Muscle of leg (tissue), 11 donors: ENCODE results near the gene SNRNP200. TPM values are rescaled to one million over a fixed set of nuclear protein-coding genes. Genes with fewer than 3 reads are reported as not detected.
A peak's percentile ranks its signal among the peaks of the same experiment; 100 is the strongest.
"Not testable (repeated sequence)": the region's sequence is repeated elsewhere in the genome, so short reads cannot be mapped to it uniquely, and the experiment has no call there.

ENCODE experiments used
- DNase-seq: peaks from one replicate; pipeline ENCODE4 v3.0.0; 2013
- H3K27ac ChIP-seq: one replicate; pipeline ENCODE4 v1.5.1; 2013; ENCODE audit warnings: mild to moderate bottlenecking, low read length, control low read depth
- H3K27me3 ChIP-seq: one replicate; pipeline ENCODE4 v1.6.1; 2013; ENCODE audit warnings: low read length; ENCODE audit not compliant: control insufficient read depth, insufficient read depth
- H3K36me3 ChIP-seq: one replicate; pipeline ENCODE4 v1.6.1; 2013; ENCODE audit warnings: low read length; ENCODE audit not compliant: control insufficient read depth, insufficient read depth
- H3K4me1 ChIP-seq: one replicate; pipeline ENCODE4 v1.6.1; 2013; ENCODE audit warnings: low read length; ENCODE audit not compliant: control insufficient read depth, insufficient read depth
- H3K4me3 ChIP-seq: one replicate; pipeline ENCODE4 v1.5.1; 2013; ENCODE audit warnings: low read length, control low read depth
- H3K9me3 ChIP-seq: replicated peaks from 2 replicates; pipeline ENCODE4 v1.6.1; 2013; ENCODE audit warnings: low read depth, low read length; ENCODE audit not compliant: control insufficient read depth
- WGBS: methylation state at CpG from one replicate; pipeline ENCODE4 v1.1.5; 2013; ENCODE audit warnings: missing lambda C conversion rate; ENCODE audit not compliant: insufficient coverage; 5-methylcytosine and 5-hydroxymethylcytosine counted together
- polyA plus RNA-seq, 8 donors: library from polyadenylated mRNA; unstranded; fragments of 120-200 nt; gene quantifications; one replicate each; pipeline versions ENCODE4 v1.2.1 to v1.2.3, GENCODE V29; 2013; ENCODE audit warnings: inconsistent platforms in 1 of 8, low replicate concordance in 1 of 8; ENCODE audit not compliant: insufficient read length in 8 of 8, insufficient read depth in 1 of 8
- total RNA-seq: library from RNA; stranded (reverse); fragments of 120-200 nt; gene quantifications from one replicate; pipeline ENCODE4 v1.2.4, GENCODE V29; 2013

Gene SNRNP200
- total and polyA plus RNA-seq, 9 donors, result 41.9 to 106 (median 97.3) TPM

- WGBS, result 0% methylated on average over 42 of the region's 49 CpGs
- Histone ChIP-seq H3K4me1 (peaks cover 32% of the 10 kb centered on the region), H3K27me3 (no peaks in the 10 kb centered on the region), H3K36me3 (peaks cover 45% of the 10 kb centered on the region), H3K4me3 (peak overlapping the region; percentile 99), H3K9me3 (no peaks in the 10 kb centered on the region), H3K27ac (peak overlapping the region; percentile 93)
- peak; percentile 60 for DNase-seq
These were observed 40.0 kb downstream of the SNRNP200 start for GRCh38 chr2:96265349-96265839.

GRCh38 chr2:96264656-96265348 is 40.5 kb downstream of the SNRNP200 start:
- peak; percentile 55 for DNase-seq
- H3K36me3 ChIP-seq, result peaks cover 44% of the 10 kb centered on the region

DNA sequence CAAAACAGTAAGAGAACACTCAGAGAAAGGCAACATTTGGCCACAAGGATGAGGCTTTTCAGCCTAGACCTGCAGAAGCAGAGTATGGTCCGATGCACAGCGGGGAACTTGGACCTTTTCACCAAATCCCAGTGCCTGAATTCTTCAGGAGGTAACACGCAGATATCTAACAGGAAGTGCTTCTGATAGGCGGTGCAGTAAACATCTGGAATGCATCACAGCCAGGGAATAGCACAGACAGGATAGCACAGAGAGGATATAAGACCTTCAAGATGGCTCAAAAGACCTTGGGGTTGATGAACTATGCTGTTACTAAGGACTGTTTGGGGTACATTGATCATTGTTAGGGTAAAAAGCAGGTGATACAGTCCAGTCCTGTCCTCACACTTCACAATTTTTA is 41.3 kb downstream of the SNRNP200 start:
- Histone ChIP-seq H3K9me3 (no peaks in the 10 kb centered on the region), H3K27me3 (no peaks in the 10 kb centered on the region), H3K4me3 (peak overlapping the region; percentile 99), H3K4me1 (peaks cover 45% of the 10 kb centered on the region), H3K36me3 (peaks cover 41% of the 10 kb centered on the region), H3K27ac (no peak overlapping the region)
- 36% methylated on average over 3 of the region's 4 CpGs for WGBS
- no peak for DNase-seq

More at GRCh38 chr2:96264656-96265348, 40.5 kb downstream of the SNRNP200 start:
- Histone ChIP-seq H3K9me3 (no peaks in the 10 kb centered on the region), H3K27ac (peak overlapping the region; percentile 67), H3K4me1 (peaks cover 38% of the 10 kb centered on the region), H3K27me3 (no peaks in the 10 kb centered on the region), H3K4me3 (peak overlapping the region; percentile 99)
- 13% methylated on average over 30 of the region's 33 CpGs for WGBS

- H3K4me3 ChIP-seq, result no peak overlapping the region
- H3K4me1 ChIP-seq, result peaks cover 59% of the 10 kb centered on the region
- 100% methylated on average over 1 of the region's 2 CpGs for WGBS
- H3K27ac ChIP-seq, result no peak overlapping the region
- H3K27me3 ChIP-seq, result no peaks in the 10 kb centered on the region
- peaks cover 31% of the 10 kb centered on the region for H3K36me3 ChIP-seq
- no peaks in the 10 kb centered on the region for H3K9me3 ChIP-seq
- DNase-seq, result no peak
These were observed 43.0 kb downstream of the SNRNP200 start for GRCh38 chr2:96262306-96262705.

DNA sequence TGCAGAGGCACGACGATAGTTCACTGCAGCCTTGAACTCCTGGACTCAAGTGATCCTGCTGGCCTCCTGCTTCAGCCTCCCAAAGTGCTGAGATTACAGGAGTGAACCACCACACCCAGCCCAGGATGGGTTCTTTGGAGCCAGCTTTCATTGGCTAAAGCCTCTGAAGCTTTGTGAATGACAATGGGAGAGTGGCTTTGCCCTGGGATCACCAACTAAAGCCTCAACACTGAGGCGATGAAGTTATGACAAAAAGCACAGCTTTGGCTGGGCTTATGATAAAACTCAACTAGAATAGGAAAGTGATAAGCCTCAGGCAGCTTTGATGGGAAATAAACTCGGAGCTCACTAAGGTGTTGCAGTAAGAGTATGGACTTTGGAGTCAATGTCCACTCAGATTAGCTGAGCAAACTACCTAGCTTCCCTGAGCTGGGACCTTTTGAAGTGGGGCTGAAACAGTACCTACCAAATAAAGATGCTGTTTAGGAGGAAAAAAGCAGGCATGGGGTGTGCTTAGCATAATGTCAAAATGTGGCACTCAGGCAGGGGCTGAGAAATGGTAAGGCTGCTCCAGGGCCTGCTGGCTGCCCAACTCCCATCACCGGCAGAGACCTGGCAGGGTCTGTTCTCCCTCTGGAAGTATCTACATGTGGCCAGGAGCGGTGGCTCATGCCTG is 43.9 kb downstream of the SNRNP200 start:
- Histone ChIP-seq H3K27ac (peak overlapping the region; percentile 76), H3K36me3 (peaks cover 31% of the 10 kb centered on the region), H3K4me3 (no peak overlapping the region), H3K4me1 (peaks cover 59% of the 10 kb centered on the region), H3K27me3 (no peaks in the 10 kb centered on the region), H3K9me3 (no peaks in the 10 kb centered on the region)
- no peak for DNase-seq
- WGBS, result 91% methylated on average over 6 of the region's 6 CpGs

- Histone ChIP-seq H3K4me3 (no peak overlapping the region), H3K27me3 (no peaks in the 10 kb centered on the region), H3K27ac (peak overlapping the region; percentile 76), H3K9me3 (no peaks in the 10 kb centered on the region), H3K36me3 (peaks cover 33% of the 10 kb centered on the region), H3K4me1 (peaks cover 59% of the 10 kb centered on the region)
- 55% methylated on average over 8 of the region's 10 CpGs for WGBS
- DNase-seq, result peak; percentile 58
These were observed 44.7 kb downstream of the SNRNP200 start for GRCh38 chr2:96260387-96261260.

- no peak overlapping the region for H3K4me3 ChIP-seq
- DNase-seq, result no peak
- WGBS, result 82% methylated on average over 5 of the region's 5 CpGs
- no peaks in the 10 kb centered on the region for H3K27me3 ChIP-seq
- H3K9me3 ChIP-seq, result no peaks in the 10 kb centered on the region
- peak overlapping the region; percentile 76 for H3K27ac ChIP-seq
- peaks cover 40% of the 10 kb centered on the region for H3K36me3 ChIP-seq
- peaks cover 53% of the 10 kb centered on the region for H3K4me1 ChIP-seq
These were observed 45.8 kb downstream of the SNRNP200 start for GRCh38 chr2:96259497-96259921.

DNA sequence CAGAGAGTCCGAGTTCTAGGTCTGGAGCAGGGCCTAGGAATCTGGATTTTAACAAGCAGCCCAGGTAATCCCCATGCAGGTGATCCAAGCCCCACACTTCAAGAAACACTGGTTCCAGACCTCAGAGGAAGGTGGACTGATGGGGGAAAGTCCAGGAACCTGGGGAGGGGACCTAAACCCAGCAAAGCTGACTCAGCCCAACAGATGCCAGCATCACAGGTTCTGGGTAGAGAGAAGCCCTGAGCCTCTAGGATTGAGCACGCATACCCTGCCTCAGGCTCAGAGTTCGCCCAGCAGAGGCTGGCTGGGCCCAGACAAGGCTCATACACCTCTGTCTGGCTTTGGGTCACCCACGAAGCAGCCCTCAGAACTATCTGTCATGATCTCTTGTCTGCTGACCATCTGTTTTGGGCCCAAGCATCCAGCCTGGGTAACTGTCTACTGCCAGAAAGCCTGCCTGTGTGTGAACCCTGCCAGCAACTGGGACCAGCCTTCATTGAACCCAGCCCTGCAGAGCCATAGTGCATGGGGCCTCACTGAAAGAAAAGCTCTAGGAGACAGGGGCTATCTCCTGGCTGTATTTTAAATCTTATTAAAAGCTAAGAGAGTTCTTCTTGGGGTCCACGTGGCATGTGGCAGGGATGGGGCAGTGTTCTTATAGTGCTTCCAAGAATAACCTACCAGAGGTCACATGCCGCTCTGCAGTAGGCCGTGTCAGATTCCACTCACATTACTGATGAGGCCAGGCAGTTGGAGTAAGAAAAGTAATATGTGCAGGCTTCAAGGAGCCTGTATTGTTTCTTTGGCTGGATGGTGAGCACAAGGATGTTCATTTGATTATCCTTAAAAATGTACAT is 47.0 kb downstream of the SNRNP200 start:
- Histone ChIP-seq H3K27ac (peak overlapping the region; percentile 87), H3K4me3 (no peak overlapping the region), H3K27me3 (no peaks in the 10 kb centered on the region), H3K36me3 (peaks cover 44% of the 10 kb centered on the region), H3K9me3 (no peaks in the 10 kb centered on the region), H3K4me1 (peaks cover 49% of the 10 kb centered on the region)
- WGBS, result 93% methylated on average over 3 of the region's 7 CpGs
- peak; percentile 58 for DNase-seq

- peak; percentile 43 for DNase-seq
- Histone ChIP-seq H3K27ac (peak overlapping the region; percentile 87), H3K4me1 (peaks cover 49% of the 10 kb centered on the region), H3K36me3 (peaks cover 50% of the 10 kb centered on the region)
- not testable (repeated sequence) for H3K27me3 ChIP-seq, H3K4me3 ChIP-seq, H3K9me3 ChIP-seq
- 80% methylated on average over 1 of the region's 3 CpGs for WGBS
These were observed 47.6 kb downstream of the SNRNP200 start for GRCh38 chr2:96257744-96258143.
